ENCODE results near the gene IL17RB.

IL17RB gene

DNA sequence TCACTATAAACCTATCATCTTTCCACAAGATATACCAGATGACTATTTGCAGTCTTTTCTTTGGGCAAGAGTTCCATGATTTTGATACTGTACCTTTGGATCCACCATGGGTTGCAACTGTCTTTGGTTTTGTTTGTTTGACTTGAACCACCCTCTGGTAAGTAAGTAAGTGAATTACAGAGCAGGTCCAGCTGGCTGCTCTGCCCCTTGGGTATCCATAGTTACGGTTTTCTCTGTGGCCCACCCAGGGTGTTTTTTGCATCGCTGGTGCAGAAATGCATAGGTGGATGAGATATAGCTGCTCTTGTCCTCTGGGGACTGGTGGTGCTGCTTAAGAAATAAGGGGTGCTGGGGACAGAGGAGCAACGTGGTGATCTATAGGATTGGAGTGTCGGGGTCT is 33.9 kb upstream of the IL17RB start:
- no peak for DNase-seq (ENCODE audit: low spot score)

DNA sequence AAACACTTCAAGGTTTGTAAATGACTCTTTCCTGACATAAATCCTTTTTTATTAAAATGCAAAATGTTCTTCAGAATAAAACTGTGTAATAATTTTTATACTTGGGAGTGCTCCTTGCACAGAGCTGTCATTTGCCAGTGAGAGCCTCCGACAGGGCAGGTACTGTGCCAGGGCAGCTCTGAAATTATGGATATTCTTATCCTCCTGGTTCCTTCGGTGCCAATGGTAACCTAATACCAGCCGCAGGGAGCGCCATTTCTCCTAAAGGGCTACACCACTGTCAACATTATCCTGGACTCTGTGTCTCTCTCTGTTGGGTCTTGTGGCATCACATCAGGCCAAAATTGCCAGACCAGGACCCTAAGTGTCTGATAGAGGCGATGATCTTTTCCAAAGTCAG is 33.1 kb upstream of the IL17RB start:
- no peak for DNase-seq (ENCODE audit: low spot score)

DNA sequence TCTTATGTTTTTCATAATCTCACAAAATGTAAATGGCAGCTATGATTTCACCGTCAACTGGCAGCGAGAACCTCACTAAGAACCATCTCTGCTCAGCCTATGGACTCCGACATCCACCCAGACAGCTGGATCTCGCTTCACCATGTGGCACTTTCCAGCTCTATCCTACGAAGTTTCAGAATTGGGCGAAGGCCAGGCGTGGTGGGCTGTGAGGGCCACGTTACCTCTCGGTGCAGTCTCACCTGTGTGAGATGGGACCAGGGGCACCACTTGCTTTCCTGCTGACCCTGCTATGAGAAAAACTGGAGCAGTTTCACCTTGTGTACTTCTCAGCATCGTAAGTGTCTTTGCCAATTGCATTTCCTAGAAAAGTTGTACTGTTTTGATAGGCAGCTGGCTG is 32.5 kb upstream of the IL17RB start:
- DNase-seq (ENCODE audit: low spot score) = no peak

DNA sequence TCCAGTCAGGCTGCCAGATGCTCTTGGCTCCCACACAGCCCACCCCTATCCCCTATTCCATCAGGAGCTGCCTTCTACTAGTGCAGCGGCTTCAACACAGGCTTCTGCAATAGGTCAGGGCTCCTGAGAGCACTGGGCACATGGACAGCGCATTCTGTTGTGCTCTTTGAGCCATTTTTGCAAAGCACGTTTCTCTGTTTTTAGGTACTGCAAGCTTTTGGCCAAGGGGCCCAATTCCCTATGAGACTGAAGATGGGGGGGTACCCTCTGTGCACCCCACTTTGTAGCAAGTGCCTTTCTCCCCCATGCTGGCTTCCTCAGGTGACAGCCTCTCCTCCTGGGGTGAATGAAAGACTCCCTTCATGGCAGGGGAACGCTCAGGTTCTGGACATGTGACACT is 31.3 kb upstream of the IL17RB start:
- no peak for DNase-seq (ENCODE audit: low spot score)

DNA sequence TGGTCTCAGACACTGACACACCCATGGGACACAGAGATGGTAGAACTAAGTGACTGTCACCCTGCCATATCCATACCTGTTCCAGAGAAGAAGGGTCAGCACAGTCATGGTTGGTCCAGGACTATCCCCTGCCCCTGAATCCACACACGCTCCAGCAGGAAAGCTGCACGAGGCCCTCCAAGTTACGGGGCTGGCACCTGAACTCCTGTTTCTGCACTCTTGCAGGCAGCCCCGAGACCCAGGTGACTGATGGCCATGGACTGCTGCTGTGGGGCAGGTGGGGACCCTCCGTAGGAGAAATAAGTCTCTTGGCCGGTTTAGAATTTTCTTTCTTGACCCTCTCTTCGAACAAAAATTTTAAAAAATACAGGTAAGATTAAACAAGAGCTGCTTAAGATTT is 30.7 kb upstream of the IL17RB start:
- no peak for DNase-seq (ENCODE audit: low spot score)

DNA sequence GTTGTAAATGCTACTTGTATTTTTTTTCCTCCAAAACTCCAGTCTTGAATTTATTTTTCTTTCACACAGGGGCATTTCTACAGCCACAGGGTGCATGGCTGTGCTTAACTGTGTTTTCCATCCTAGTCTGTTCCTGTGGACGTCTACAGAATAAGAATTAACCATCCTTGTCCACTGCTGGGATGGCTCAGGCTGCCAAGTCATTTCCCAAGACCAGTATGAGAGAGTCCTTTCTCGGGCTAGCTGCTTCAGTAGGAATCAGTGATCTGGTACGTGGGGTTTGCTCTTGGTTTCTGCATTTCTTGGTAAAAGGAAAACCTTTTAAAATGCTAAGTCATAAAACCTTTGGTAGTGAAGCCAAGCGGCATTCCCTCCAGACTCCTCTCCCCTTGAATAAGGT is 29.9 kb upstream of the IL17RB start:
- peak; percentile 80 for DNase-seq (ENCODE audit: low spot score)

DNA sequence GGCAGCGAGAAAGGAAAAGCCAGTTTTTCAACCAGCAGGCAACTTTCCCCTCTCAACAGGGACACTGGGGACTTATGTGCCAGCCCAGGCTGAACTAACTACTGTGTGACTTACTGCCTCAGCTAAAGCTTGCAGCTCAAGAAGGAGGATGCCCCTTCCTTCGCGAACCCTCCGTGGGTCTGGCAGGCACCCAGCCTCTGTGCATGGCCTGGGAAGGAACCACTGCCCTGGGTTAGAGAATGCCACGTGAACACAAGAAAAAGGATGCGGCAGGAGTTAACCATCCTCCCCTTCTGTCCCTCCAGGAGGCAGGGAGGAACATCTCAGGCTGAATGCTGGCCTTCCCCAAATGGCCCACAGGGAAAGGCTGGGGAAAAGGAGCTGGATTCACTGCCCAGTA is 29.2 kb upstream of the IL17RB start:
- DNase-seq (ENCODE audit: low spot score) = no peak

DNA sequence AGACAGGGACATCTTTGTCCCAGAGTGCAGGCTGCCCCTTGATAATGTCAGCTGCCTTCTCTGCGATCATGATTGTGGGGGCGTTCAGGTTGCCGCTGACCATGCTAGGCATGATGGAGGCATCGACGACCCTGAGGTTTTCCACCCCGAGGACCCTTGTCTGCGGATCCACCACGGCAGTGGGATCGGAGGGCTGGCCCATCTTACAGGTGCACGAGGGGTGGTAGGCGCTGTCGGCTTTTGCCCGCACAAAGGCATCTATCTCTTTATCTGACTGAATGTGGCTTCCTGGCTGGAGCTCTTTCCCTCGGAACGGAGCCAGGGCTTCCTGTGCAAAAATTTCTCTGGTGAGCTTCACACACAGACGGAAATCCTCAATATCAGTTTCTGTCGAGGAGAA is 28.6 kb upstream of the IL17RB start:
- no peak for DNase-seq (ENCODE audit: low spot score)

DNA sequence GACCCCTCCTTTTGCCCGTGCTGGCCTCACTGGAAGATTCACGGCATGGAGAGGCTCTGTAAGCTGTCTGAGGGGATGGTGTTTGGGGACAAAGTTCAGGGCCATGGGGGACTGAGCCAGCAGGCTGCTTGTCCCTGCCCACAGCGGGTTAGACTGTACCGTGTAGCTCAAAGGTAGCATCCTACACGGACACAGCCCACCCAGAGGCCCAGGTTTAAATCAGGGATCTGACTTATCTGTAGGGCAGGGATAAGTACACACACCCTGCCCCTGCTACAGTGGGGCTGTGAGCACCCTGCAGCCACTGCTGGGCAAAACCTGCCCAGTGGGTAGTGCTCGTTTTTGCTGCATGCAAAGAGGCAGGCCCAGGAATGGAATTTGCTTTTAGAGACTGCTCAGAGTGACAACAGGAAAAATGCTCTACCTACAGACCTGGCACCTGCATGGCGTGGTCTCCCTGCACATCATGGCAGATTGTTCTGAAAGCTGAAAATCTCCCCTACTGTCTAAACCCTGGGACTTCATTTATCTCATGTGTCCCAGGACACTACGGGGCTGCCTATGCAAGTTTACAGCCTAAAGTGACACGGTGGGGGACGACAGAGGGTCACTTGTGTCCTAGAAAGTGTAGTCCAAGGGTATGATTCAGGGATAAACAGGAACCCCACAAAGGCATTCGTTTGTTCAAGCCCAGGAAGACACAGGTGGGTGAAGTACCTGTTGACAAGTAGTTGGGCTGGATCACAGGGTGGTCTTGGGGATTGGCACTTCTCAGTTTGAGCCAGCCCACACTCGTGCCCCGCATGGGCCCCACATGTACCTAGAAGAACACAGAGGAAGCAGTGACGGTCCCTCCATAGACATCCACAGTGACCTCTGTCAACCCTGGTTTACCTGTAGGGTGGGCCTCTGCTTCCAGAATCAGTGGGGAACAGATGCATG is 27.9 kb upstream of the IL17RB start:
- no peak for DNase-seq (ENCODE audit: low spot score)

DNA sequence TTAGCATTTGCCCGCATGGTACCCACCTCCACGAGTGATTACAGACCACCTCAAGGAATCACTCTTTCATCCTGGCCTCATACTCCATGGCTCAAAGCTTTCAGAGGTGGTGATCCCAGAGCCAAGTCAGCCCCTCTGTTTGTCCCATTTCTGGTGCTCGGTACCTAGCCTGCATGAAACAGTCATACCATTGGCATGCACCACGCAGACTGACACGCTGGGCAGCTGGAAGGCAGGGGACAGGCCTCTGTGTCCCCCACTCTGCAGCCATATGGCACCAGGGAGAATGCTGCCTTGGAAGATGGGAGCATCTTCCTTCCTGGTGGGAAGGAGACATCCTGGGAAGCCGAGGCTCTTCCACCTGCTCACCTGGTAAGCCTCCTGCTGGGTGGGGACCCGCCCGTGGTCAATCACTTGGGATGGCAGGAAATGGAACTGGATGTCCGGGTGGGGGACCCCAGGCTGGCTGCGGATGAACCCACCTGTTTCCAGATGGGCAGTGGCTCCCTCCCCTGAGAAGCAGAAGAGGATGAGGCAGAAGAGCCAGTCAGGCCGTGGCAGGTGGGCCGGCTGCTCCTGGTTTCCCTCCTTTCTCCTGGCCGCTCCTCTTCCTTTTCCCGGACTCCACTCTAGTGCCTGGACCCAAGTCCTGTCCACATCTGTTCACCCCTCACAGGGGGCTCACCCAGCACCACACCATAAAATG is 27.1 kb upstream of the IL17RB start:
- DNase-seq (ENCODE audit: low spot score) = no peak

DNA sequence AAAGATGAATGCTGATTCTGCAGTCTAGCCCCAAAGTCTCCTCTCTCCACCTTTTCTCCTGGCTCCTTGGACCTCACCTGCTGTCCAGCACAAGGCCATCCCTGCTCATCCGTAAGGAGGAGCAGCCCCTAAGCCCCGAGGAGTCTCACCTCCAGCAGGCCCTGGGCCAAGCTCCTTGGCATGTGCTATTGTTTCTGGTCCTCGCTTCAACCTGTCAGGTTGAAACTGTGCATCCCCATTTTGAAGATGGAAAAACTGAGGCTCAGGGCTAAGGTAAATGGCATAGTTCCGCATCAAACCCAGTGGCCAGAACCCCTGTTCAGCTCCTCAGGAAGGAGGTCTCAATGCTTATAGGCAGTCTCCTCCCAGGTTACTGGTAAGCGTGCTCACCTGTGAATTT is 26.3 kb upstream of the IL17RB start:
- no peak for DNase-seq (ENCODE audit: low spot score)

DNA sequence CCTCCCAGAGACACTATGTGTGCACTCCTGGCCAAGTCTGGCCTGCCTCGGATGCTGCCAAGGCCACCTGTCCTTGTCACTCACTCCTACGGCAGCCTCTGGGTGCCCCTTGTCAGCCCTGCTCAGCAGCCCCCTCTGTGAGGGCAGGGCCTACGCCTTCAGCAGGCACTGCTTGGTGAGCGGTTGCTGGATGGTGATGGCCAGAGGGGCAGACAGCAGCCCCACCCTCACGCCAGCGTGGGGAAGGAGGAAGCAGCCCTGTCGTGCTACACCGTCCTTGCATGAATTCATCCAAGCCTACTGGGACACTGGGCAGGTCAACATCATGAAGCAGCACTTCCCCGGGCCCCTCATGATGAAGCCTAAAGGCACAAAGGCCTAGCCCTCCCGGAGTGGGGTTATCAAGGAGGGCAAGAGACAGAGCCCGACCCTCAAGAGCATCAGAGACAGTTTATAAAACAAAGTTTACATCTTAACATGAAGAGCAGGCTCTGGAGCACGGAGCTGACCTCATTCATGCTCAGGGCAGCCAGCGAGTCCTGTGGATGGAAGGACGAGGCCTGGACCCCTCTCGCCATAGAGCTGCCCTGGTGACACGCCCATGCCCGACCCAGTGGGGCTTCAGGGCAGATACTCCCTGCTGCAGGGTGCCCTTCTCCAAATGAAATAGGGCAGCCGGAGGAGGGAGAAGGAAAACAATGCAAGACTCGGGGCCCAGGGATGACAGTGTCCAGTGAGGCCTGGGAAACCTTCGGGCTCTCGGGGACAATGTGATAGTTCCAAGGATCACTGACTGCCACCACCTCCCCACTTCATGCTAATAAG is 25.4 kb upstream of the IL17RB start:
- DNase-seq (ENCODE audit: low spot score) = no peak

DNA sequence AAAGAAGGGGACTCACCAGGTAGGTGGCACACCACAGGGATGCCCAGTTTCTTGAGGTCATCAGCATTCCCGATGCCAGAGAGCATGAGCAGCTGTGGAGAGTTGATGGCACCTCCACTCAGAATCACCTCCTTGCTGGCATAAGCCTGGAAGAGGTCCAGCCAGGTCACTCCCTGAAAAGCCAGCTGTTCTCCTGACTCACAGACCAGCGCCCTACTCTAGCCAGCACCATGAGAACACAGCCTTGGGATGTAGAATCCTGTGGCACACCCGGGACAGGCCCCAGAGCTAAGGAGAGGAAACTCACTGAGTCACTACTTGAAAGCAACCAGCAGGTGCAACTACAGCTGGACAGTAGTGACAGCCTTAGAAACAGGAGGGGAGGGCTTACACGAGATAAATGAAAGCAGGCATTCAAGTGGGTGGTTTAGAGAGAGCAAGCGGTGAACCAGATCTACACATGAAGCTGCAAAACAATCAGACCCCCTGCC is 24.7 kb upstream of the IL17RB start:
- no peak for DNase-seq (ENCODE audit: low spot score)

DNA sequence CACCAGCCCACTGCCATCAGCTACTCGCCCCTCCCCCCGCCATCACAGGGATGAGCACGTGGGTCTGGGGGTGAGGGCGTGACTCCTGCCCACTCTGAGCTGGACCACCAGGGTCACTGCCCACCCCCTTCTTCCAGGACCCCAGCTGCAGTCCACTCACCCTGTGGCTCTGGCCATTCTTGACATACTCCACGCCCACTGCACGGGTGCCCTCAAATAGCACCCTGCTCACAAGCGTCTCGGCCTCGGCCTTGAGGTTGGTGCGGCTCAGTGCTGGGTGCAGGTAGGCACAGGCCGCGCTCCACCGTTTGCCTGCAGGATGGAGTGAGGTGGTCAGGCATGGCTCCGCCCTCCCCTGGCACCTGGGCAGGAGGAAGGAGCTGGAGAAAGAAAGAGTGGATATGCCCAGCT is 24.0 kb upstream of the IL17RB start:
- DNase-seq (ENCODE audit: low spot score) = no peak

DNA sequence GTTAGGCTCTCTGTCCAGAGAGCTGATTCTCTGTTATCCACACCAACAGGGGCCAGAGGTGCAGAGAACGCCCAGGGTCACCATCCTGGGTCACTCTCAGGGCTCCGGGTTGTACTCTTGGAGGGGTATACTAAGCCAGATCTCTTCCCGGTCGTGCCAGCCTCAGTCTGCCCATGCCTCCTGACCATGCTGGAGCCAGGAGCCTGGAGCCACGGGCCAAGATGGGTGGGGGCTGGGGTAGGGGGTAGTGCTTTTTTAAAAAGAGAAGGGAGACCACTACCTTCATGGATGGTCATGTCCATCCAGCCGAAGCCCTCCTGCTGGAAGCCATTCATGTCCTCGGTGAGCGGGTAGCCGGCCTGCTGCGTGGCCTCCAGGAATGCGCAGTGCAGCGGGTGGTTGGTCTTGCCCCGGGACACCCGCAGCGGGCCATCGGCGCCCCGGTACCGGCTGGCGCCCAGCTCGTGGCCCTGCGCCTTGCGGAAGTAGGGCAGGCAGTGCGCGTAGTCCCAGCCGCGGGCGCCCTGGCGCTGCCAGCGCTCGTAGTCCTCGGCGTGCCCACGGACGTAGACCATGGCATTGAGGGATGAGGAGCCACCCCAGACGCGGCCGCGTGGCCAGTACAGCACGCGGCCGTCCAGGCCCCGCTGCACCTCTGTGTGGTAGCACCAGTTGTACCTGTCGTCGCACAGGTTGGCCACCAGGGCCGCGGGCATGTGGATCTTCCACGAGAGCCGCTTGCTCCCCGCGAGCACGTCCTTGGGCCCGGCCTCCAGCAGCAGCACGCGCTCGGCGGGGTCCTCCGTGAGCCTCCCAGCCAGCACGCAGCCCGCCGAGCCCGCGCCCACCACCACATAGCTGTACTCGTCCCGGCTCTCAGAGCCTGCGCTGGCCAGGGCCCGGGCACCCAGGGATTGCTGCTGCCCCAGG is 23.1 kb upstream of the IL17RB start:
- DNase-seq (ENCODE audit: low spot score) = no peak

DNA sequence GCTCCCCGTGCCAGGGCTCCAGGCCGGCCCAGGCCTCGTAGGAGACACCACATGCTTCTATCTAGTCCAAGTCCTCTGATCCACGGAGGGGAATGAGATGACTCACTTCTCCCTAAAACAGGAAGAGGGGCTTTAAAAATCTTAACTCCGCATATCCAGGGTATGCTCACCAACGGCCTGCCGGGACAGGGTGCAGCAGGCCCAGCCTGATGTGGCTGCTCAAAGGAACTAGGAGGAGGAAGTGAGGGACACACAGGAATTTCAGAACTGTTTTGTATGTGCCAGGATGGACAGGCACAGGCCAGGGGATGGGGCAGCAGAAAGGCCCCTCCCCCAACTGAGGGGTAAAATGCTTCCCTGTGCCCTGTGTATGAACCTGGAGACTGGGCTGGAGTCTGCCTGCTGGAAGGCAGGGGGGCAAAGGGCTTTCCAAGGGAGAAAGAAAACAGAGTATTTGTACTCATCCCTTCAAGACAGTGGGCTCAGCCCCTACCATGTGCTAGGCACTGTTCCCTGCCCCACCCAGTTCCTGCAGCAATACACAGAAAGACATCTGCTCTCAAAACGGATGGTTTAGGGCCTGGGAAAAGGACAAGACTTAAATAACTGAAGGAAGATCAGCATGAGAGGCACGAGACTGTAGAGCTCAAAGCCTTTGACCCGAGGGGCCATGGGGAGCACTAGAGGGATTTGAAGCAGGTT is 22.3 kb upstream of the IL17RB start:
- no peak for DNase-seq (ENCODE audit: low spot score)

DNA sequence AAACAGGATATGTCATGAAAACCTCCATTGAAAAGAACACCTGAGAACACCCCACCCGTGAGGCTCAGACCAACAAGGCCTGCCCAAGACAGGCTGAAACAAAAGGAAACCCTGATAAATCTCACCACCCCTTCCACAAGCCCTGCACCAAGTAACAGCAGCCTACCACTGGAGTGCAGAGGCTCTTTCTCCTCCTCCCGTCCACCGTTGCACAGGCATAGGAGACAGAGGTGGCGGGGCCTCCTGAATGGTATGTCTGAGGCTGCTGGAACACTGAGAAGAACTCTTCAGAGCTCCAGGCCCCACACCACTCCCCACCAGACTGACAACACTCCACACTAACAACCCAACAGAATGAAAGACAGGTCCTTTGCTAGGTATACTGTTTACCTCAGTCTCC is 21.6 kb upstream of the IL17RB start:
- no peak for DNase-seq (ENCODE audit: low spot score)

DNA sequence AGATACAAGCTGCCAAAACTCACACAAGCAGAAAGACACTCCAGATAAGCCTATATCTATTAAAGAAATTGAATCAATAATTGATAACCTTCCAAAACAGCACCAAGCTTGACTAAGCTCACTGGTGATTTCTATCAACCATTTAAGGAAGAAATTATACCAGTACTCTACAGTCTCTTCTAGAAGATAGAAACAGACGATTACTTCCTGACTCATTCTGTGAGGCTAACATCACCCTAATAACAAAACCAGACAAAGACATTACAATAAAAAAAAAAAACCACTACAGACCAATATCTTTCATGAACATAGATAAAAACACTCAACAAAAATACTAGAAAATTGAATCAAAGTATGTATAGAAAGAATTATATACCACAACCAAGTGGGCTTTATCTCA is 20.3 kb upstream of the IL17RB start:
- no peak for DNase-seq (ENCODE audit: low spot score)

DNA sequence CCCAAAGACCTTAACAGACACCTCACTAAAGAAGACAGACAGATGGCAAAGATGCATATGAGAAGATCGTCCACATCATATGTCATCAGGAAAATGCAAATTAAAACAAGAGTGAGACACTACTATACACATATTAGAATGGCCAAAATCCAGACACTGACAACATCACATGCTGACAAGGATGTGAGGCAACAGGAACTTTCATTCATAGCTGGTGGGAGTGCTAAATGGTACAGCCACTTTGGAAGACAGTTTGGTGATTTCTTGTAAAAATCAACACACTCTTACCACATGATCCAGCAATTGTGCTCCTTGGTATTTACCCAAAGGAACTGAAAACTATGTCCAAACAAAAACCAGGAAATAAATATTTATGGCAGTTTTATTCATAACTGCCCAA is 17.8 kb upstream of the IL17RB start:
- DNase-seq (ENCODE audit: low spot score) = no peak

DNA sequence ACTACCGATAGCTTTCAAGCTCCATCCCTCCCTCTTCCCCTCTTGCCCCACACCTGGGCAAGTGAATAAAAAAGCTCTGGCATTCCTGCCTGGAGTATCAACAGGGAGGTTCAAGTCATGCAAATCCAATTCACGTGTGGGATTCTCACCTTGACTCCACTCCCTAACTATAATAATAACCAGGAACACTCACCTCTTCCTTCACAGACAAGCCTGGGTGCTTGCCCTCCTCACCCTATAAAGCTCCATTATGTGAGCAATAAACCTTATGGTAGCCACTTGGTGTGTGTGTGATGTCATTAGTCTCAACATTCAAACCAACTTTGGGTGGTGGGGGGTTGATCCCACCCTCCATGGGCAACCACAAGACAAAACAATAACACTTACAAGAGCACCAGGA is 16.8 kb upstream of the IL17RB start:
- no peak for DNase-seq (ENCODE audit: low spot score)

DNA sequence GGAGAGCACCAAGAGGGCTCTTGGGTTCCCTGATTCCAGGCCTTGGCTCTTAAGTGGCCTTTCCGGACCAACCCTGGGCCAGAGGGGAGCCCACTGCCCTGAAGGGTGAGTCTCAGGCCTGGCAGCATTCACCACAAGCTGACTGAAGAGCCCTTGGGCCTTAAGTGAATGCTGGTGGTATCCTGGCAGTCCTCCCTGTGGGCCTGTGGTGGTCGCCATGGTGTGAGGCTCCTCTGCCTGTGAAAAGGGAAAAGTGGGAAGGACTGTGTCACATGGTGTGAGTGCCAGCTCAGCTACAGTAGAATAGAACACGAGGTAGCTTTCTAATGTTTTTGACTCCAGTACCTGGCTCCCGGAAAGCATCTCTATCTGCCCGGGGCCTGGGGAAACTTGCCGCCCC is 15.4 kb upstream of the IL17RB start:
- DNase-seq (ENCODE audit: low spot score) = no peak

Measured in Ammon's horn (tissue), 1 donor.